Renal cortical epithelial cell (primary cell): Measurements from ENCODE around the gene PEX19. TPM values are rescaled to one million over a fixed set of nuclear protein-coding genes. Genes with fewer than 3 reads are reported as not detected.

ENCODE experiments used
- DNase-seq: peaks from one replicate; pipeline ENCODE4 v3.0.0-alpha.2; 2011; ENCODE audit warnings: low read depth
- total RNA-seq: library from RNA; depleted of rRNA; stranded (reverse); fragments of >200 nt; gene quantifications from 2 replicates; pipeline ENCODE4 v1.2.3, GENCODE V29; 2014

Gene PEX19
- total RNA-seq, 1 donor from 2014 or later: 65.3 TPM

GRCh38 chr1:160237558-160237957 lies 47.4 kb downstream of the PEX19 start:
- DNase-seq: no peak

GRCh38 chr1:160236806-160237205 lies 48.1 kb downstream of the PEX19 start:
- DNase-seq: no peak

GRCh38 chr1:160232911-160233310 lies 52.0 kb downstream of the PEX19 start:
- DNase-seq: no peak

GRCh38 chr1:160228431-160228830 lies 56.5 kb downstream of the PEX19 start:
- DNase-seq: no peak

GRCh38 chr1:160227561-160227960 lies 57.4 kb downstream of the PEX19 start:
- no peak for DNase-seq

GRCh38 chr1:160227034-160227433 lies 57.9 kb downstream of the PEX19 start:
- no peak for DNase-seq

Other genes starting within 250 kb of the PEX19 start
- gene KCNJ10, start 215.0 kb downstream of the PEX19 start, total RNA-seq: 0.15 TPM in 1 of 2 replicates, not detected in the other
- not detected in 2 replicates for gene KCNJ9, start 203.6 kb downstream of the PEX19 start, total RNA-seq
- 56.1 and 59.4 TPM in 2 replicates for gene IGSF8, start 186.5 kb downstream of the PEX19 start, total RNA-seq
- gene ATP1A2, start 169.4 kb downstream of the PEX19 start, total RNA-seq: 0.10 TPM in 1 of 2 replicates, not detected in the other
- not detected in 2 replicates for gene ATP1A4, start 133.5 kb downstream of the PEX19 start, total RNA-seq
- not detected in 2 replicates for gene CASQ1, start 94.6 kb downstream of the PEX19 start, total RNA-seq
- gene PEA15, start 79.7 kb downstream of the PEX19 start, total RNA-seq: 84.6 and 194 TPM in 2 replicates
- gene DCAF8, start 22.6 kb downstream of the PEX19 start, total RNA-seq: 69.8 and 107 TPM in 2 replicates
- 206 and 250 TPM in 2 replicates for gene COPA, start 58.1 kb upstream of the PEX19 start, total RNA-seq
- 113 and 168 TPM in 2 replicates for gene NCSTN, start 58.2 kb upstream of the PEX19 start, total RNA-seq
- gene NHLH1, start 81.9 kb upstream of the PEX19 start, total RNA-seq: 0.05 TPM in 1 of 2 replicates, not detected in the other
- gene VANGL2, start 115.4 kb upstream of the PEX19 start, total RNA-seq: 4.2 and 17.7 TPM in 2 replicates
- gene SLAMF6, start 238.1 kb upstream of the PEX19 start, total RNA-seq: not detected in 2 replicates